Kidney capillary endothelial cell (primary cell): ENCODE data around the gene TMEM63A.
A peak's percentile ranks its signal among the peaks of the same experiment; 100 is the strongest.
"Not testable (repeated sequence)": the region's sequence is repeated elsewhere in the genome, so short reads cannot be mapped to it uniquely, and the experiment has no call there.

Experiments used
- DNase-seq: peaks from one replicate; pipeline ENCODE4 v3.0.0-alpha.2; 2018; ENCODE audit warnings: low spot score

The TMEM63A gene

GRCh38 chr1:225819346-225820192 is 62.6 kb downstream of the TMEM63A start:
- DNase-seq, result no peak

DNA sequence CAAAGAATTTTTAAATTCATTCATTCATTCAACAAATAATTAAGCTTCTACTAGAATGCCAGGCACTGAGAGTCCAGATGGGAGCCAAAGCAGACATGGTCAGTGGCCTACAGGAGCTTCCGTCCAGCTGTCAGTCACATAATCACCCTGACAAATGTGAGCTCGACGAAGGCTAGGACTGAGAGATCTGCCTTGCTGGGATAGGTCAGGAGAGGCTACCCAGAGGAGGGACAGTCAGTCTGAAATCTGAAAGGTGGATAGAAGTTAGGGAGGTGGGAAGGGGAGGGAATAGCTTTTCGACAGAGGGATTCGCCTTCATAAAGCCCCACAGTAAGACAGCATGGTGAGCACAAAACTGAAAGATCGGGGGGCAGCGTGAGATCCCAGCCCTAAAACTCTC is 64.0 kb downstream of the TMEM63A start:
- DNase-seq, result no peak

- DNase-seq, result peak; percentile 12
These were observed 64.5 kb downstream of the TMEM63A start for GRCh38 chr1:225817611-225818061.

- no peak for DNase-seq
These were observed 65.3 kb downstream of the TMEM63A start for GRCh38 chr1:225816643-225817538.

DNA sequence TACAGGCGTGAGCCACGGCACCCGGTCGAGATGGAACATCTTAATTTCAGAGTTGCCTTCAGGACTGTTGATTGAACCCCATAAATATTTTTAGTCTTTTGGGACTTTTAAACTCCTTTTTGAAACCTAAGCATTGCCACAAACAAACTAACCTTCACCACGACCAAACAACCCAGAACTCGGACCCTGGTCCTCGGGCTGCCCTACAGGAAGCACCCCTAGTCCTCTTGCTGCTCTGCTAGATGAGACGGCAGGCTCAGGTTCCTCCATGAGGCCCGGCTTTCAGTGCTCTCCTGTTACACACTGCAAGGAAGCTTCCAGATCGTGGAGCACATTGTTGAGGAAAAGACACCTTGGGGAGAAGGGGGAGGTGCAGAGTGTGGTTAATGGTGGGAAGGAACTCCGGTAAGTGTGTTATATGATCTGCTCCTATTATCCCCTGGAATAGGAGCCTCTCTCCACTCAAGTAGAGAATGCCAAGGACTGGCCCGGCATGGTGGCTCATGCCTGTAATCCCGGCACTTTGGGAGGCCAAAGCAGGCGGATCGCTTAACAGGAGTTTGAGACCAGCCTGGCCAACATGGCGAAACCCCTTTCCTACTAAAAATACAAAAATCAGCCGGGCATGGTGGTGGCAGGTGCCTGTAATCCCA is 66.5 kb downstream of the TMEM63A start:
- DNase-seq, result no peak

DNA sequence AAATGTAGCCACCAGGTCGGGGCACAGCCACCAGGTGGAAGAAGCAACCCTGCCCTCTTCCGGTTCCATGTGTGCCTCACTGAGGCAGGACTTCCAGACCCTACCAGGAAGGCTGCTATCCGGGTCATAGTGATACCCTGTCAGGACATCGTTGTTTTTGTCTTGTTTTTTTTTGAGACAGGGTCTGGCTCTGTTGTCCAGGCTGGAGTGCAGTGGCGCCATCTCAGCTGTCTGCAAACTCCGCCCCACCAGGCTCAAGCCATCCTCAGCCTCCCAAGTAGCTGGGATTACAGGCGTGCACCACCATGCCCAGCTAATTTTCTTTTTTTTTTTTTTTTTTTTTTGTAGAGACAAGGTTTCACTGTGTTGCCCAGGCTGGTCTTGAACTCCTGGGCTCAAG is 67.1 kb downstream of the TMEM63A start:
- DNase-seq, result not testable (repeated sequence)

GRCh38 chr1:225814381-225814780 is 67.8 kb downstream of the TMEM63A start:
- no peak for DNase-seq

GRCh38 chr1:225813214-225813964 is 68.8 kb downstream of the TMEM63A start:
- DNase-seq, result peak; percentile 9

DNA sequence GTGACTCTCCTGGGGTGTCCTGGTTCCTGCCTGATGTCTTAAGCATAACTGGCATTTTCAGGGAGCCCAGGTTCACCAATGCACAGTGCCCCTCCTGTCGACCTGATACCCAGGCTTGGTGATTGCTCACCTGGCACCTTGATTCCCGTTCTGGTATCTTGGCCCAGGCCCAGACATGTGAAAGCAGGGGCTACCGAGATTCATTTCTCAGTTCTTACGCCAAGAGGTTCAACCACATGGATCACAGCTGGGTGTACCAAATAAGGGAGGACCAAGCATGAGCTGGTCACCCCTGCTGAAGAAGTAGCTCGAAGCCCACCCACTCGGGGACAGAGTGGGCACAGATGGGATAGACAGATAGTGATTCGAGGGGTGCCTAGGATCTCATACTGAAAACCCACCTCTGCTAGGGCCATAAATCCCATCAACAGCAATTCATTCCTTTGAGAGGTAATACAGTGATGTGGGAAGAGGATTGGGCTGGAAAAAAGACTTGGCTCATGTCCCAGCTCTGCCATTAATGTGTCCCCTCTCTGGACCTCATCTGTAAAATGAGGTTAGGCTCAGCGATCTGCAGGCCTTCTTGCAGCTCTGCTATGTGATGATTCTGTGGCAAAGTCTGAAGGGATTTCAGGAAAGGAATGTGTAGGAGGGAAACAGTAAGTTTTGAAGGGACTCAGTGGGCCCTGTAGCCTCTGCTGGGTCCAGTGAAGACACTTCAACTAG is 69.5 kb downstream of the TMEM63A start:
- no peak for DNase-seq

DNA sequence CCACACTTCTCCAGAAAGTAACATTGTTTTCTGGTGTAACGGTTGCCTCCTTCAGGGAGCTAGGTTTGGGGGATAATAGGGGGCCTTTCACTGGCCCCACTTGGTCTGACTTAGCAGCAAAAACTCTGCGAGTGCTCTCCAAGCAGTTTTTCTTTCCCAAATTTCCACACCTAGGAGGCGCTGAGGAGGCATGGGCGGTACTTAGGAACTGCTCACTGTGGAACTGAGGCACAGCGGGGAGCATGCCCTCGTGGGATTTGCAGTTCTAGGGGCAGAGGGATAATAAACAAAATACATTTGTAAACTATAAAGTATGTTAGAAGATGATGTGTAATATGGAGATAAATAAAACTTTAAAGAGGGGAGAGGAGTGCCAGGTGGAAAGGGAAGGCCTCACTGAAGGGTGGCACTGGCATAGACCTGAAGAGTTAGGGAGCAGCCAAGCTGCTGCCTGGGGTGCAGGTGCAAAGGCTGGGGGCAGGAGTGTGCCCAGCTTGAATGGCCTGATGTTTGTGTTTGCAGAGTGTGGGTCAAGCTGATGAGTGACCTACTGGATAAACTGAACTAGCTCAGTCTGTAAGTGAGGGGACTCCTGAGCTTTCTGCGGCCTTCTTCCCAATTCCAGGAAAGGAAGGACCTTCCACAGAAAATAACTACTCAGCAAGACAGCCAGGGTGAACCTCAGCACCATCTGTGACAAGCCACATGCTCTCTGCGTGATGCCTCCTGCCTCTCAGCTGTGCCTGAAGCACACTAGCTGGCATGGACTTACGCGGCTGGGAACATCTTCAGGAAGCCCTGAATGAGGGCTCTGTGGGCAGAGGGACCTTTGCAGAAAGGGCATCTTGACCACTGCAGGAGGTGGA is 70.3 kb downstream of the TMEM63A start:
- no peak for DNase-seq

- DNase-seq, result not testable (repeated sequence)
These were observed 71.3 kb downstream of the TMEM63A start for GRCh38 chr1:225810579-225811538.

DNA sequence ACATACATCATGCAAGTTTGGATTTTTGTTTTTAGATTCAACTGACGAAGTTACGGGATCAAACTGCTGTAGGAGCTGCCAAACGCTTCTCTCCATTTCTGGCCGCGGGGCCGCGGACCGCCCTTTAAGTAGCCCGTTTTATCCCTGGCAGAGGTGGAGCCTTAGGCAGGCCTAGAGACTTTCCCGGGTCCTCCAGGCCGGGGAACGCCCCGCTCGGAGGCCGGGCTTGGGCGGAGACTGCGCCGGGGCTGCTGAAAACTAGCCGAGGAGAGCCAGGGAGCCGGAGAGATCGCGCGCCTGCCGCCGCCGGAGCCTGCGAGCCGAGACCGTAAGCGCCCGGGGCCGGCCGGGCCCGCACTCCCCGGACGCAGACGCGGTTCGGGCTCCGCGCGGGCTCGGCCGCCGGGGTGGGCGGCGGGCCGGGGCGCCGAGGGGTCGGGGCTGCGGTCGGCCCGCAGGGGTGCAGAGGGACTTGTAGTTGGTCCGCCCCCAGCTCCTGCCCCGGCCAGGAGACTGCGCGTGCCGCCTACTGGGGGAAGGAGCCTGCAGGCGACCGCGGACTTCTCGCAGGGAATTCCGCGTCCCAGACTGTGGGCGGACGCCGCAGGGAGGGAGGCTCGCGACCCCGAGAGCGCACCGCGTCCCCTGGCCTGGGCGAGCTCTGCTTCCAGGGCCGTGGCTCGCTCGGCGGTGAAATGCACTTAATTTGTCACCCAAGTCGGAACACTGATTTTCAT is 72.2 kb downstream of the TMEM63A start, which contains the start of gene EPHX1:
Gene EPHX1, plus strand, starts transcription at position 283 of the 737 bp plus-strand sequence. CDS start 18,606 bp downstream, outside the sequence.
- peak; percentile 83 for DNase-seq

- no peak for DNase-seq
These were observed 74.0 kb downstream of the TMEM63A start for GRCh38 chr1:225808136-225808535.

DNA sequence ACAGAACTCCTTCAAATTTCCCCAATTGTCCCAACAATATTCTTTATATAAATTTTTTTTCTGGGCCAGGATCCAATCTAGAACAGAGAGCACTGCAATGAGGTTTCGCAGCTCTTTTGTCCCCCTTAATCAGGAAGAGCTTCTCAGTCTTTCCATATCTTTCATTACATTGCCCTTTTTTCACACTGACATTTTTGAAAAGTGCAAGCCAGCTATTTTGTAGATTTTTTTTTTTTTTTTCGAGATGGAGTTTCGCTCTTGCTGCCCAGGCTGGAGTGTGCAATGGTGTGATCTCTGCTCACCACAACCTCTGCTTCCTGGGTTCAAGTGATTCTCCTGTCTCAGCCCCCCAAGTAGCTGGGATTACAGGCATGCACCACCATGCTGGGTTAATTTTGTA is 75.4 kb downstream of the TMEM63A start:
- not testable (repeated sequence) for DNase-seq

DNA sequence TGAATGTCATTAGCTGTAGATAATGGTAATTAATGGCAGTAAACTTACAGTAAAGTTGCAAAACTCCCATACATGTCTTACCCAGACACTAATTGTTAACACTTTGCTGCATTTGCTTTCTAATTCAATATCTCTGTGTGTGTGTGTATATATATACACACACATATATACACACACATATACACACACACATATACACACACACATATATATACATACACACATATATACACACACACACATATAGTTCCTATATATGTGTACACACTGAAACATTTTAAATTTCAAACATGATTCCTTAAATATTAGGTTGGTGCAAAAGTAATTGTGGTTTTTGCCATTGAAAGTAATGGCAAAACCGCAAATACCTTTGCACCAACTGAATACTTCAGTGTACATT is 75.9 kb downstream of the TMEM63A start:
- no peak for DNase-seq

GRCh38 chr1:225801146-225801545 is 81.0 kb downstream of the TMEM63A start:
- not testable (repeated sequence) for DNase-seq

- DNase-seq, result not testable (repeated sequence)
These were observed 86.1 kb downstream of the TMEM63A start for GRCh38 chr1:225796097-225796496.
